GM18907 (cell line): ENCODE data around the gene NFRKB.
A peak's percentile ranks its signal among the peaks of the same experiment; 100 is the strongest.

Experiments
- ATAC-seq: cut with Tn5 transposase; IDR thresholded peaks from one replicate; pipeline ENCODE4 v1.9.1; 2021; ENCODE audit warnings: mild to moderate bottlenecking, moderate library complexity; ENCODE audit not compliant: unreplicated experiment

Gene NFRKB

DNA sequence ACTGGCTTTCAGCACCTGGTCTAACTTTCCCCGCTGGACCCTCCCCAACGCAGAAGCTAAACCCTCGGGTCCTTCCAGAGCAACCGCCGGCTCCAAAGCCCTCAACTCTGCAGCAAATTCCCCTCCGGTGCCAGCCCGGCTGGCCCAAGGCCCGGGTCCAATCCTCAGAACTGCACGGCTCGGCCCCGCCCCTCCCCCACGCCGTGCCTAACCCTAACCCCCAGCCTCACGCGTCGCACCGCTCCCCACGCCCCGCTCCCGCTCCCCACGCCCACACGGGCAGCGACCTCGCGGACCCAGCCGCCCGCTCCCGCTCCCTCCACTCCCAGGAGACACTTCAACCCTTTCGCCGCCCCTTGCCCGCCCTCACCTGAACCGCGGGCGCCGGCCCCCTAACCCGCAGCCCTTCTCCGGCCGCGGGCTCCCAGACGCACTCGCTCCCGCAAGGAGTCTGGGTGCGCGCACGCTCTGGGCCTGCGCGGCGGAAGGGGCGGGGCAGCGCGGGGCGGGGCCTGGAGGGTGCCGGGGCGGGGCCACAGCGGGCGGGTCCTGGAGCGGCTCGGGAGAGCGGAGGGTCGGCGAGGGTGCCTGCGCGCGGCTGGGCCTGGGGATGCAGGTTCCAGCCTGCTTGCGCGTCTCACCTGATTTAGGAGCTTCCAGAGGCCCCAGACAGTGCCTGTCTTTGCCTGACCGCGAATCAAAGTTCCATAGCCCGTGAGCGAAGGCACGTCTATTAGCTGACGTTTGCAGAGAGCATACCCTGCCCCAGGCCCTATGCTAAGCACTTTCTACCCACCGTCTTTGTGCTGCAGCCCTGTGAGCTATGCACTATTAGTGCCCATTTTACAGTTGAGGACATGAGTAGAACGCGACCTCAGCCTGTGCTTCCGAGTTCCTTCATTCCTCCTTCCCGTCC, at the start of gene NFRKB:
TSS of gene NFRKB (minus strand) at position 453 of the 916 bp plus-strand sequence. CDS start 2,729 bp downstream, outside the sequence.
- ATAC-seq: peak; percentile 95

DNA sequence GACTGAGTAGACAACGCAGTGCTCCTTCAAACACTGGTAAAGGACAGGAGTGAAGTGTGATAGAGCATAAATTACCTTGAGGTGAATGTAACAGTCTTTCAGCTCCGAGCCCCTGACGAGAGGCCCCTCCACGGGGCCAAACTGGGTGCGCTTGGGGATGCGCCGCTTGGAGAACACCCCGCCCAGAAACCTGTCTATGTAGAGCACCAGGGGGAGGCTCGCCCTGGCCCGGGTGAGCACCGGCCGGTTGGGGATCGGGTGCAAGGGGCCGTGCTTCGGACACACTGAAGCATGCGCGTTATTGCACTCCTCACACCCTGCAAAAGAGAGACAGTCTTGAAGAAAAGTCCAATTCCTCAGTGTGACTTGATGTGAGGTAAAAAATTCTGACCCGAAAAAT, 49.3 kb upstream of the NFRKB start:
- no peak for ATAC-seq

DNA sequence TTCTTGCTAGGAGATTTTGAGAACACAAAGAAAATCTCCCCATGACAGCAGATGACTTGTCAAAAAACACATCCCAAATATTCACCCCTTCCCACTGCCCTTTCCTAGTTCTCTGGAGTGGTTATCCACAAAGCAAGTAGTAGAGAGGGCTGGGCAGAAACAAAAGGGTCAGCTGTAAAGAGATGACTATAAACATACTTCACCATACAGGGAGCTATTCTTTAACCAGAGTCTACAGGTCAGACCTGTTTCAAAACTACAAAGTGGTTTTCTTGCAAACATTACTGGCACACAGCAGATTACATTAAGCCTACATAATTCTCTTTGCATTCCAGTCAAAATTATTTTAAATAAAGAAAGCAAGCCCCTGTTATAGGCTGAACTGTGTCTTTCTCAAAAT, 47.7 kb upstream of the NFRKB start:
- no peak for ATAC-seq

DNA sequence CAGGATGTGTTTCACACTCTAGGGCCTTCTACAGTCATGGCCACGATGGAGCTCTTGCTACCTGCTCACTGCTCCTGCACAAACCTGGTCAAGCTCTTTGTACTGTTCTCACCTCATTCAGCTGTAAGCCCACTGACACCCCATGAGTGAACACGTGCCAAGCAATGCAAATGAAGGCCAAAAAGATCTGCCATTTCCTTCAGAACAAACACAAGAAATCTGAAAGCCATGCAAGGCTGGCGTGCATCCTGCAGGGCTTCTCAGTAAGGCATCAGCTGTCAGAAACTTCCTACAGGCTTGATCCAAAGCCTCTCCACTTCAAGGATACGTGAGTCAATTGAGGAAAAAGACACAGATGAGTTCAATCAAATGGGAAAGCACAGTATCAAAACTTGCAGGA, 44.1 kb upstream of the NFRKB start:
- ATAC-seq: no peak

DNA sequence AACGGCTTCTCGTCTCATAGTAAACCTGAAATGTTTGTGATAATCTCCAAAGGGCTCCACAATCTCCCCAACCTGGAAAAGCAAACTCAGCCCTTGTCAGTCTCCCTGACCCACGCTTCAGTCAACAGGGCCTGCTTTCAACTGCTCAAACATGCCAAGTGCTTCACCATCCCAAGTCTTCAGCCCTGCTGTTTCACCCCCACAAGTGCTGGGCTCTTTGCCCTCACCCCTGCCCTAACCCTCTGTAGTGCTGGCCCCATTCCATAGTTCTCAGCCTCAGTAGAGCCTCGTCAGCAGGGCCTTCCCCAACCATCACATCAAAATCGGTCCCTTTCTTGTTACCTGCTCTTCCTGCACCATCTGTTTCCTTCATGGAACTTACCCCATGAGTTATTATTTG, 43.4 kb upstream of the NFRKB start:
- no peak for ATAC-seq

DNA sequence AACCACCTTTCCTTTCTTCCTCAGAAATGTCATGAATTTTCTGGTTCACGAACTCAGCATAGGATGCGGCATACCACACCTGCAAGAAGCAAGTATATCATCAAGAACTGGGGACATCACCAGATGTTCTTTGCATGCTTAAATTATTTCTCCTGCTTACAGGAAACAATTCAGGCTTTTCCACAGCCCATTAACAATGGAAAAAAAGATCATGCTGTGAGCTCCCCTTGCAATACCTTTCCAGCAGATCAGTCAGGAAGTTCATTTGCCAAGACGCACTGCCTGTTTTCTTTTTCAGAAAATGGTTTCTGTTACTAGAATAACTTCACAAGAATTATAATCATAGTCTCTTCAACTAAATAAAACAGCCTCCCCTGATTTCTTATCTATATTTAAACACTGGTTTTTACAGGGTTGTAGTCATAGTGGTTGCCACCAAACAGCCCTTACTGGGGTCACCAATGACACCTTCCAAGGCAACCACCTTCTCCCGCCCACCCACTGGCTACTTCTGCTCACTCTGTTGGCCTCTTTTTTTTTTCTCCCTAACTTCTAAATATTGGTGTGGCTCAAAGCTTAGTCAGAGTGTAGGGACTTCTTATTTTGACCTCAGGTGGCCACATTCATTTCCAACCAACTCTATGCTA, 42.3 kb upstream of the NFRKB start:
- ATAC-seq: no peak

DNA sequence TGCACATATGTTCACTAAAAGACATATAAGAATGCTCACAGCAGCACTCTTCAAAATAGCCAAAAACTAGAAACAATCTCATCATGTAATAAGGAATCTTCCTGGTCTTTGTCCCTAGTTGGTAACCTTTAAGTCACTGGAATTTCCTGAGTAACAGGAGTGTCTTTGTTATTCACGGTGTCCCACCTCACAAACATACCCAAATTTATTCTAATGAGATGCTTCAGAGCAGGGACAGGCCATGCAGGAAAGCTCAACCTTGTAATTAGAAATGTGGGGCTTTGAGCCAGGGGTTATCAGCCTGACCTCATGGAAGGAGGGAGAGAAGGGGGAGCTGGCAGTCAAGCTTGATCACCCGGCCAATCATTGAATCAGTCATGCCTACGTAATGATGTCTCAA, 40.3 kb upstream of the NFRKB start:
- no peak for ATAC-seq

DNA sequence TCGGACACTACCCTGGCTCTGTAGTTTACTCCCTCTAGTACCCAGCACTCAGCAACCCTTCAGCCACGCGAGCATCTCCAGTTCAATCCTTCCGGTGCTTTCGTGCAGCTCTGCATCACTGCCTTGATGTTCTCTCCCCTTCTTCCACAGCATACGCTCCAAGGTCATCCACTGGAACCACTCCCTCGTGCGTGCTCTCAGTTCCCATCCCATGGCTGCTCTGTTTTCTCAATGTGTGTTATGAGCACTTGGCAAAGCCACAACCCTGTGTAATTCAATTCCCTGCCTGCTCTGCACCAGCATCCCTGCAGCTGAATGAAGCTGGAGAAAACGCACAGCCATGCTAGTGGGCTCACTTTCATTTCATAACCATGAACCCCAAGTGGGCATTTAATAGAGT, 38.5 kb upstream of the NFRKB start:
- ATAC-seq: no peak

DNA sequence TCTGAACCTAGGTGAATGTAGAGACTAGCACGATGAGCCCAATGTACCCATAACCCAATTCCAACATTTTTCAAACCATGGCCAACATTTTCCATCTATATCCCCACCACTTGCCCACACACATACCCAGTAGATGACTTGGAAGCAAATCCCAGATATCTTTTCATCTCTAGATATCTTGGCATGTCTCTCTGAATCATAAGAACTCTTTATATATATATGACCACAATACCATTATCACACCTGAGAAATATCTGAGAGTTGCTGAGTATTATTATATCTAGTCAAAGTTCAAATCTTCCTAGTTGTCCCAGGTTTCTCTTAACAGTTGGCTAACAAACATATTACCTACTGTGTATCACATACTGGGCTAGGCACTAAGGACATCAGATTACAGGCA, 37.9 kb upstream of the NFRKB start:
- no peak for ATAC-seq

DNA sequence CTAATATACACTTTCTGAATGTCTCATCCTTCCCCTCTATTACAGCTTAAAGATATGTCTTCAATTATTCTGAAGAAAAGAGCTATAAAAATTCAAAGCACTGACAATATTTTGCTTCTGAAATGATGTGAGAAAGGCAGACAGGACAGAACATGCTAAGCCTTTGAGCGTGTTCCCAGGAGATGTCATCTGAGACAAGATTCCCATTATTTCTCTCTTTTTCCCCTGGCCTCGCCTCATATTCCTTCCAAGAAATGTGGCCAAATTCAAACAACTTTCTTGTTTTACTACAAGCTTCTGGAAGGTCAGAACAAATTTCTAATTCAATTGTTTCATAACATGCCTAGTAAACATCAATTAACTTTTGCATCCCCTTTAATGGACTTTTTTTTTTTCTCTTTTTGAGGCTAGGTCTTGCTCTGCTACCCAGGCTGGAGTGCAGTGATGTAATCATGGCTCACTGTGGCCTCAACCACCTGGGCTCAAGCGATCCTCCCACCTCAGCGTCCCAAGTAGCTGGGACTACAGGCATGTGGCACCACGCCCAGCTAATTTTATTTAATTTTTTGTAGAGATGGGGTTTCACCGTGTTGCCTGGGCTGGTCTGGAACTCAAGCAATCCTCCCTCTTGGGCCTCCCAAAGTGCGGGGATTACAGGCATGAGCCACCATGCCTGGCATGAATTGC, 37.1 kb upstream of the NFRKB start:
- no peak for ATAC-seq

DNA sequence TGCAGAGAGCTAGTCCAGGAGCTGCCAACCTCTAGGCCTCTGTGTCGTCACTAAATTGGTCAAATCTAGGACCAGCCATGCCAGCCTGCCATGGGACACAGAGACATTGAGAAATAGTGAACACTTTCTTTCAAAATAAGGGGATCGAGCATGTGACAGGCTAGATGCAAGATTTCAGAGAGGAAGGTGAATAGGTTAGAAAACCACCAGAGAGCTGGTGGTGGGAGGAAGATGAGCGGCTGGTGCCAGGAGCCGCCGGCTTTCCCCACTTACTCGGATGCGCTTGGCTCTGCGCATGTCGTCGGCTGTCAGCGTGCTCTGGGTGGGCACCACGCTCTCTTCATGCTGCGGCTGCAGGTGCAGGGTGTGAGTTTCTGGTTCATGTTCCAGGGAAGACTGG, 35.4 kb upstream of the NFRKB start:
- ATAC-seq: no peak

DNA sequence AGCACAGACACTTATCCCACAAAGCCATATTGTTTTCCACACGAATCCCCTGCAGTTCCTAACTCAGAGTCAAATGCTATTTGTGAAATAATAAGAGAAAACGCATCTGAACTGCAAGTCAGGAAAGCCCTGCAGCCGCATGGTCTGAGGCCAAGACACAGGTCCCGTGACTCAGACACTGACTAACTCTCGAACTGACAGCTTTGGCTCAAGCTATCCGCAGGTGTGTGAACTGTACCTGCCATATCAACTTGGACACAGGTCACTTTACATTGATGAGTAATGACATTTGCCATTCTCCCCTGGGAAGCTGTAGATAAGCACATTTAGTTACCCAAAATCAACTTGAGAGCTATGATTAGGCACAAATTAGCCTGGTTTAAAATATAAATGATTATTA, 34.9 kb upstream of the NFRKB start:
- ATAC-seq: no peak

DNA sequence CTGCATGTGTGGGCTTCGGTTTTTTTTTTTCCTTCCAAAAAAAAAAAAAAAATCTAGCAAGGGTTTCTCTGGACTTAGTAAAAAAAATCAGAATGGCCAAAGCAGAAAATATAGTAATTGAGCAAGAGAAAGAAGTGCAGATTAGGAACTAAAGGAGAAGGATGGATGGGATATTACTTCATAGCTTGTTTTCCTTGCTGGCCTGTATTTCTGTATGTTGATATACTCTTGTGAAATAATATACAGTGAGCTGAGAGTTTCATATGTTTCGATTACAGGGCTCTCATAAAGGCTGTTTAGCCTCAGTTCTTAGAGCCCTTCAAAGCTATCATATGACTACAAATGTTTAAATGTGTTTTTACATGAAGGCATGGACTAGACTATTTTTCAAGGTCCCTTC, 34.3 kb upstream of the NFRKB start:
- no peak for ATAC-seq

DNA sequence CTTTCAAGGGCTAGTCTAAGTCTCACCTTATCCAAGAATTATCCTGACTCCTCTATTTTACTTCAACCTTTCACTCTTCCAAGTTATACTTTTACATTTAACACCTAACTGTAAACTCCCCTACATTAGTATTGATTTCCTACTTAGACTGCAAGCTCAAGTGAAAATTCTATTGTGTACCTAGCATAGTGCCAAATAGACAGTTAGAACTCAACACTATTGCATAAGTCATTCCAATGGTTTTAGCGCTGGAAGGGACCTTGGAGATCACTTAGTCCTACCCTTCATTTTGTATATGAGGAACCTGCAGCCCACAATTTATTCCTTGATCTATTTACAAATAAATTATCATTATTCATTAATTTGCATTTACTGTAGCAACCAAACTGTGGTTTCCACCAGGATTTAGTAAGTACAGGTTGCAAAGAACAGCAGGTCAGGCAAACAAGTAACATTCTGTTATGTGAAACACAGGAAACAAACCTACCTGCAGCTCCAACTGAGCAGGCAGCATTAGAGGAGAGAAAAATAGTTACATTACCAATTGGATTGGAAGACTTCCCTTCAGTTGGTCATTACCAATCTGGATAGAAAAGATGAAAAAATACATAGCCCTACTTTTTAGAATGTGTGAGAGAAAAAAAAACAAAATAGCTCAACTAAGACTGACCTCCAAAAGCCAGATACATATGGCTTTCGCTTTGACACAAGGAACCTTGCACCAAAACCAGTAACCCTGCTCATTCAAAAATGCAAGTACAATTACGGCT, 33.7 kb upstream of the NFRKB start:
- ATAC-seq: no peak

DNA sequence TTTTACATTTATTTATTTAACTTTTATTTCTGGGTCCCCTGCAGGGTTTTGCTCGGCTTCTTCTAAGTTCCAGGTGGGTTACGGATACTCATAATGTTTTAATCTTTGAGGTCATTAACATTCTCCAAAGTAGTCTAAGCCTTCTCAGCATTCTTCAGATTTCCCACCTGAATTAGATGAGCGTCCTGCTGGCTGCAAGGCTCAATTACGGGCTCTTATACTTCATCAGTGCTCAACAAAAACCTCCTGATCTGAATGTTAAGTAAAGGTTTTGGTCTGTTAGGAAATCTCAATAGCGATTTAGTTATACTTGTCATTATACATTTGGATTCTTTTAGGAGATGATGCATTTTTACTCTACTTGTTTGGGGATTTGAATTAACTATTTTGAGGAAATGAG, 27.3 kb upstream of the NFRKB start:
- no peak for ATAC-seq

DNA sequence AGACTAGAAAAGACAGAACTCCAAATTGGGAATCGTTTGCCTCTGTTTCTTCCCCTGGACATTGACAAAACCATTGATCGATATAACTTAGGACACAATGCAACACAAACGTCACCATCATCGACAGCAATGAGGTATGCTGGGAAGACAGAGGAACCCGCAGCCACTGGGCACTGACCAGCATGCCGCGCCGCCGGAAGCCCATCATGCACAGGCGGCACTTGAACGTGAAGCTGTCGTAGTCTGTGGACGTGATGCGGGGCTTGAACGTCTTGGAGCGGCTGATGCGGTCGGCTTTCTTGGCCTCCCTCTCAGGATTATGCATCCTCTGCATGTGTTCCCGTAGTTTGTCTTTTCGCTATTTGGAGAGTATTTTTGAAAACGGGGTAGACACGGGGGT, 23.0 kb upstream of the NFRKB start:
- ATAC-seq: no peak

DNA sequence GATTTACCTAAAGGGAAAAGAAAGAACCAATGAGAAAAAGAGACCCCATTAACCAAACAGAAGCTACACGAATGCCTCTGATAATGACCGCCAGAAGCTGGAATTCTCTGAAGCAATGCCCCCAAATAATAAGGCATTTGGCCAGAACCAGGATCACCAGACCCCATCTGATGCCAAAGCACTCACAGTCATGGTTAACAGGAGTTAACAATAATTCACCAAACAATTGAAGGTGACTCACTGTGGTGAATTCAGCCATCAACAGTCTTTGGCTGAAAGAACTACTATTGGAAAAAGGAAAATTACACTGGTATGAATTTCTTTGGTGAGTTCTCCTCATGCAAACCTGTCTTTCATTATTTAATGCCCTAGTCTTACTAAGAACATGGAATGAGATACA, 21.9 kb upstream of the NFRKB start:
- no peak for ATAC-seq

DNA sequence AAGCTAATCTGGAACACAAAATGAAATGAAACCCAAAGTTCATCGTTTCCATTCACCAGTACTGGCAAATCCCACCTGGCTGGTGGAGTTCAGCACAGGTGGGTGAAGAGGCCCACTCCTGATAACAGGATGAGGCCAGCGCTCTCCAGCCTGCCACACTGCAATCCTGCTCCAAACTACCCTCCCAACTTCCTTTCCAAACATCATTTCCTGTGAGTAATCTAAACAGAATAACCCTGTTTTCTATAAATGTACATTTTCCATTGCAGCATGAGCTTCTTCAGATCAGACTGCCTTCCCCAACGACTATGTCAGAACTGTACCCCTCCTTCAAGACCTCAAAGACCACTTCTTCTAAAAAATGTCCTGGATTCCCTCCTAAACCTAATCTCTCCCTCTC, 15.9 kb upstream of the NFRKB start:
- no peak for ATAC-seq

DNA sequence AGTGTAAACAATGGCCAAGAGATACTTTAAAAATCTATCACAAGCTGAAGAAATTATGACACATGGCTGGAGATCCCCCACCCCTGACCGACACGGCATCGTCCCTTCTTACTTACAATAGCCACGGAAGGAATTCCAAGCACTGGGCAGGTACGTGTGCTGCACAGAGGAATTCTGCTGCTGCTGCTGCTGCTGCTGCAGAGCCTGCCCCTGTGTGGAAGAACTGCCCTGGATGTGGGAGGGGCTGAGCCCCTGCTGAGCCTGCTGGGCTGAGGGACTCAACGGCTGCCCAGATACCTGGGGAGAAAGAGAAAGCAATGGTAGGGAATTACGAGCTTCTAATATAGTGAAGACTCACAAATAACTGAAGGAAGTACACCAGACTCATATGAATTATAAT, 15.0 kb upstream of the NFRKB start:
- no peak for ATAC-seq

DNA sequence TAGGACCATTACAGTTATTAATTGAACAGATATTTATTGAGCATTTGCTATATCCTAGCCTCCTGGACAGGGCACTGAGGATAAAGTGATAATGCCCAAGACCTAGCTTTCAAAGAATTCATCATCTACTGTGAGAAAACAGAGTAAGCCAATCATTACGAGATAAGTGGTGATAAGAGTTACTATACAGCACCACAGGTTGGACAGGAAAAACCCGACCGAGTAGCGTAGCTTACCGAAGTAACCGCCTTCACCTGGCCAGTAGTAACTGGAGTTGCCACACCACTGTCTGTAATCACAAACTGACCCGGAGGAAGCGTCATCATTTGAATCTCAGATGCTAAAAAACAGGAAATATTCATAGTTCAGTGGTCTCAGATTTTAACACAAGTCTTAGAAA, 10.0 kb upstream of the NFRKB start:
- ATAC-seq: no peak

DNA sequence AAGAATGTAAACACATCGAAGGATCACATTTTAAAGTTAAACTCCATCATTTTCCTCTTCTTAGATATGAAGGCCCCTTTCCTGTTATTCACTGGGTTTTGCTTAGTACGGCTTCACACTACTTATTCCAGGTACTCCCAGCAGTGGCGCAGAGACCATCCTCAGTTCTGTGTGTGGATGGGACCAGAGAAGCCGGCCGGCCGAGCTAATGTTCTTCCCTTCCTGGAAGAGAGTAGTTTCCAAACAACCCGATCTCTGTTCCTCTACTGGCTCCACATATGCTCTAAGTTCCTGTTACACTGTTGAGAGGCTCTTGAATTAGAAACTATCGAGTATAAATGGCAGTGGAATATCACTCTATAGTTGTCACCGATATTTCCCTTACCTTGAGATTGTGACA, 684 bp upstream of the NFRKB start:
- no peak for ATAC-seq
